GM21423 (cell line): ENCODE results near the gene MDH1.
A peak's percentile ranks its signal among the peaks of the same experiment; 100 is the strongest.
"Not testable (repeated sequence)": the region's sequence is repeated elsewhere in the genome, so short reads cannot be mapped to it uniquely, and the experiment has no call there.

Experiments used
- ATAC-seq: cut with Tn5 transposase; IDR thresholded peaks from one replicate; pipeline ENCODE4 v1.9.1; 2021; ENCODE audit warnings: mild to moderate bottlenecking, moderate library complexity; ENCODE audit not compliant: unreplicated experiment

The MDH1 gene

DNA sequence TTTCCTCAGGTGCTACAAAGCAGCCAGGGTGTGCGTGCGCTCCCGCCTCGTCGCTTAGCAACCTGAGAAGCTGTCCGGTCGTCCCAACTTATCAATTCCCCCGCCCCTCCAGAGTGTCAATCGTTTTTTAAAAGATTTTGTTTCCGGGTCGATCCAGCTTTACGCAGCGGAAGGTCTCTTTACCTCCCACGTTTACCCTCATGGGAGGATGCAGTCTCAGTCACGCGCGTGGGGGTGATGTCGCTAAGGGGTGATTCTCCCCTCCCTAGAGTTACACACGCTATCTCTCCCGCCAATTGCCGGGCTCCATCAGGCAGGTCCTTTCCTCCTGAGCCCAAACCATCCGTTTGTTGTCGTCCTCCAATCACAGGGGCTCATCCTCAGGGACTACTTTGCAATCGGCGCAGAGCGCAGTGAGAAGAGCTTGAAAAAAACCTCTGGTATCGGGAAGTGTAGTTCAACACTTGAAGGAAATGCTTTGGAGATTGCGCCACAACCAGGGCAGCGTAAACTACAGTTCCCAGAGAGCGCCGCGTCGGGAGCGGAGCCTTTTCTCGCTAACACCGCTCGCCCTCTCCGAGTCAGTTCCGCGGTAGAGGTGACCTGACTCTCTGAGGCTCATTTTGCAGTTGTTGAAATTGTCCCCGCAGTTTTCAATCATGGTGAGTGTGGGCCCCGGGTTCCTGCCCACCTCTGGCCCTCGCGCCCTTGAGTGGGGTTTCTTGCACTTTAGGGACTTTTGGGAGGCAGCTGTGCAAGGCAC, at the start of gene MDH1, which contains the start of gene WDPCP:
MDH1 (plus strand) TSS at position 579 of the 763 bp plus-strand sequence; CDS start at position 660, 81 bp downstream.
WDPCP (minus strand) TSS at position 93 of the 763 bp plus-strand sequence. CDS start 206 bp downstream, outside the sequence.
- peak; percentile 83 for ATAC-seq

DNA sequence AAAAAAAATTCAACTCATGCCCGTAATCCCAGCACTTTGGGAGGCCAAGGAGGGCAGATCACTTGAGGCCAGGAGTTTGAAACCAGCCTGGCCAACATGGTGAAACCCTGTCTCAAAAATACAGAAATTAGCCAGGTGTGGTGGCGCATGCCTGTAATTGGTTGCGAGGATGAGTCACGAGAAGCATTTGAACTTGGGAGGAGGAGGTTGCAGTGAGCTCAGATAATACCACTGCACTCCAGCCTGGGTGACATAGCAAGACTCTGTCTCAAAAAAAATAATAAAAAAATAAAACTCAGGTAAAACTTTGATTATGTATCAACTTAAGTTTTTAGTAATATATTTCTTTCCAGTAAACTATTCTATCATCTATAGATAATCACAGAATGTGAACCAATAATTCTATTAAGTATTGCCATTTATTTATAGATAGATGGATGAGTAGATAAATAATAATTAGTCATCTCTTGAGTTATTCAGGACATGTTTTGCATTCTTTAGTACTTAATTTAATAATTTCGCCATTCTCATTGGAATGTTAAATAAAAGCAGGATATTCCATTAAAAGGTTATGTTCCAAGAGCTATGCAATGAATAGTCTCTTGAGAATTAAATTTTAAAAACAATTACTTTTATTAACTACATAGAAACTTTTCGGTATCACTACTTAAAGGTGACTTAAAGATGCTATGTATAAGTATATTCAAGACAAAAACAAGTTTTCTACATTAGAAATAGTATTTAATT, 49.2 kb upstream of the MDH1 start:
- ATAC-seq, result no peak

DNA sequence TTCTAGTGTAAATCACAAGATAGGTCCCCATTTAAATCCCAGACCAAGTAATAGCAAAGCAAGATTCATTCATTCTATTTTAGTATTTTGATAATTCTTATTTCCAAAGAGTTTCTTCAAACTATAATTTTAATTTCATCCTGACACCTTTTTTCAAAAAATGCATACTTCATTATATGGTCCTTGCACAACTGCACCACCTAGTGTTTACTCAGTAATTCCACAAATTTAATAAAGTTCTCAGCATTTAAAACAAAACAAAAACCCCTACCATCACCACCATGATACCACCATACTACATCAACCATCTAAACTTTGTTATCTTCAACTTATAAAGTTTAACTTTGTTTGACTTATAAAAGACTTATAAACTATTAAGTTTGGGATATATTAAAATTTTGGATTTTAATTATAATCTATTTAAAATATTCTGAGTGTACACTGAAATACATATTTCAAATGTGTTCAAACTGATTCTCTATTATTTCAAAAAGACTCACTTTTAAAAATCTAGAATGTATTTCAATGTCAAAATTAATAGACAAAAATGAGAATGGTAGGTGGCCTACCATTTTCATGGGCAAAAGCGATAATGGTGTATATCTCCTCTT, 44.6 kb upstream of the MDH1 start:
- no peak for ATAC-seq

DNA sequence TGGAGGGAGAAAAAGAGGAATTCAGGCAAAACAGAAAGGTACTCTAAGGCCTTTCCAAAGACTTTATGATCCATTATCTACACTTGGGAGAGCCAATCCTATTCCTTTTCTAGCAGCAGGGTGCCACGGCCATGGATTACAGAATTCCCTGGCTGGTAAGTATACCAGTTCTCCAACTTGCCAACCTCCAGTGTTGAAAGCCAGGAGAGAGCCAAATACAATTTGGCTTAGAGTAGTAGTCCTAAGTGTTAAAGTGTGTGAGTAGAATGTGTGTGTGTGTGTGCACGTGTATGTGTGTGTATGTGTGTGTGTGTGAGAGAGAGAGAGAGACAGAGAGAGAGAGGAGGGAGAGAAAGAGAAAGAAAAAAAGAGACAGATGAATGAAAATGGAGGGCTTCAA, 43.7 kb upstream of the MDH1 start:
- no peak for ATAC-seq

DNA sequence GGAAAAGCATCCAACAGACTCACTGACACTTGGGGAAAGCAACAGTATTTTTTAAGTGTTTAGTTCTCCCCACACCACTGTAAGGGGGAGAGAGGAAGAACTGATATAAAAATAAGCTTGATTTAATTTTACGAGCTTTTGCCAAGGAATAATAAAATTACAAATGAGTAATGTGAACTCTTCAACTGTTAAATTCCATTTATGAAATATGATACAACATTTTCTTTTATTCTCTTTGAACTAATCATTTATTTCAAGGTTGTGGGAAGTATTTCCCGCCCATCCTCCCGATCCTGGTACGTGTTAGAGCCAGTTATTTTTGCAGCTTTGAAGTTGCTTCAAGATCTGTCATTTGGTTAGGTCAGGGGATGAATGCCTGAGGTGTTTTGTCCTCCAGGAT, 35.7 kb upstream of the MDH1 start:
- no peak for ATAC-seq

DNA sequence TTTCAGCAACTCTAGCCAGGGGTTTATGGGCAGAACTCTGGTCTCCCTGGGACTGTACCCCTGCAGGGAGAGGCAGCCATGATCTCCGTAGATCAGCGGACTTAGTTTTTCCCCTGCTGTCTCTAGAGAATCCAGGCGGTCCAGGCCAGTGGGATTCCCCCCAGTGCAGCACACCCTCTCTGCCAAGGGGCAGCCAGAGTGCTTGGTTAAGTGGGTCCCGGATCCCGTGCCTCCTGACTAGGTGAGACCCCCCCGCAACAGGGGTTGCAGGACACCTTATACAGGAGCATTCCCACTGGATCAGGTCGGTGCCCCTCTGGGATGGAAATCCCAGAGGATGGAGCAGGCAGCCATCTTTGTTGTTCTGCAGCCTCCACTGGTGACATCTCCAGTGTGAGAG, 33.5 kb upstream of the MDH1 start:
- ATAC-seq, result no peak

DNA sequence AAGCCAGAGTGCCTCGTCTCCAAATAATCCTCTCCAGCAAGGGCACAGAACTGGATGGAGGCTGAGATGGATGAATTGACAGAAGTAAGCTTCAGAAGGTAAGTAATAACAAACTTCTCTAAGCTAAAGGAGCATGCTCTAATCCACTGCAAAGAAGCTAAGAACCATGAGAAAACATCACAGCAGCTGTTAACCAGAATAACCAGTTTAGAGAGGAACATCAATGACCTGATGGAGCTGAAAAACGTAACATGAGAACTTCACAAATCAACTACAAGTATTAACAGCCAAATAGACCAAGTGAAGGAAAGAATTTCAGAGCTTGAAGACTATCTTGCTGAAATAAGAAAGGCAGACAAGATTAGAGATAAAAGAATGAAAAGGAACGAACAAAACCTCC, 32.8 kb upstream of the MDH1 start:
- no peak for ATAC-seq

DNA sequence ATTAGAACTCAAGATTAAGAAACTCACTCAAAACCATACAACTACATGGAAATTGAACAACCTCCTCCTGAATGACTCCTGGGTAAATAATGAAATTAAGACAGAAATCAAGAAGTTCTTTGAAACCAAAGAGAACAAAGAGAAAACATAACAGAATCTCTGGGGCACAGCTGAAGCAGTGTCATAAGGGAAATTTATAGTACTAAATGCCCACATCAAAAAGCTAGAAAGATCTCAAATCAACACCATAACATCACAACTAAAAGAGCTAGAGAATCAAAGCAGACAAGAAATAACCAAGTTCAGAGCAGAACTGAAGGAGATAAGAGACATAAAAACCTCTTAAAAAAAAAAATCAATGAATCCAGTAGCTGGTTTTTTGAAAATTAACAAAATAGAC, 30.9 kb upstream of the MDH1 start:
- ATAC-seq, result not testable (repeated sequence)

DNA sequence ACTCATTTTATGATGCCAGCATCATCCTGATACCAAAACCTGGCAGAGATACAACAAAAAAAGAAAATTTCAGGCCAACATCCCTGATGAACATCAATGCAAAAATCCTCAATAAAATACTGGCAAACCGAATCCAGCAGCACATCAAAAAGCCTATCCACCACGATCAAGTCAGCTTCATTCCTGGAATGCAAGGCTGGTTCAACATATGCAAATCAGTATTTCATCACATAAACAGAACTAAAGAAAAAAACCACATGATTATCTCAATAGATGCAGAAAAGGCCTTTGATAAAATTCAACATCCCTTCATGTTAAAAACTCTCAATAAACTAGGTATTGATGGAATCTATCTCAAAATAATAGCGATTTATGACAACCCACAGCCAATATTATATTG, 29.8 kb upstream of the MDH1 start:
- not testable (repeated sequence) for ATAC-seq

DNA sequence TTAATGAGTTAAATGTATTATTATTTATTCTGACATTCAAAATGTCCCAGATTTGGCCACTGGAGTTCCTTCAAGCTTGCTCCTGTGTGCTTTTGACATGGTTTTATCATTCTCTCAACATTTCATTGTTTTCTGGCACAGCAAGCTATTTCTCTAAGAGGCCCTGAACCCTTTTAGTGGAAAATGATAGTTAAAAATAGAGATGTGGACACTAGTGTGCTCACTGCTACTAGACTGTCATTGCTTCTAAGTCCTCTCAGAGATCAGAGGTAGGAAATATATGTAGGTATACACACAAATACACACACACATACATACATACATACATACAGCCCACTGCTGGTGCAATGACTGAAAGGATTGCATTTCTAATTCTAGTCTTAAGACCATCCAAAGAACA, 26.0 kb upstream of the MDH1 start:
- no peak for ATAC-seq

DNA sequence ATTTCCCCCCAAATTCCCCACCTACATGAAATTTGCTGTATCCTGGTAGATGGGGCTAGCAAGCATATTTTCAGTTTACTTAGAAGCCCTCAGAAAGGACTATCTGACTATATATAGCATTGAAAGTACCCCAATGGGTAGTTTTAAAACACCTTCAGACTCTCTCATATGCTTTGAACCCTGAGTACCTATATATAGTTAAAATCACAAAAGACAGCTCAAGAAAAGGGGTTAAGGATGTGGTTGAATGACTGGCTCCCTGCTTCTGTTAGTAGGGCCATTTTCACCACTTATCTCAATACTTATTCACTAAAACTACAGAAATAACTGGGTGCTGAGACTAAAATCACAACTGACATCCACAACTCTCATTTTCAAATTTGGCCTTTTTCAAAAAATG, 19.0 kb upstream of the MDH1 start:
- peak; percentile 63 for ATAC-seq

DNA sequence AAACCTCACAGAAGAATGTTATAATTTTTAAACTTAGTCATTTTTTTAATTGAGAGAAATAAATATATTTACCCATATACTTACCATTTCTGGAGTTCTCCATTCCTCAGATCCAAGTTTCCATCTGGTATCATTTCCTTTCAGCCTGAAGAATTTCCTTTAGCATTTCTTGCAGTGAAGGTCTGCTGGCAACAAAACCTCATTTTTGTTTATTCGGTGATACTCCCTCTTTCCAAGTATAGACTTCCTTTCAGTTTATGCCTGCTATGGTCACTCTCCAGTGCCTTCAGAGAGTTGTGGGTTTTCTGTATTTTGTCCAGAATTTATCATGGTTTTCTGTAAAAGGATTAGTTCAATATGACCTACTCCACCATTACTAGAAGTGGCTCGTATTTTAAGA, 17.5 kb upstream of the MDH1 start:
- no peak for ATAC-seq

DNA sequence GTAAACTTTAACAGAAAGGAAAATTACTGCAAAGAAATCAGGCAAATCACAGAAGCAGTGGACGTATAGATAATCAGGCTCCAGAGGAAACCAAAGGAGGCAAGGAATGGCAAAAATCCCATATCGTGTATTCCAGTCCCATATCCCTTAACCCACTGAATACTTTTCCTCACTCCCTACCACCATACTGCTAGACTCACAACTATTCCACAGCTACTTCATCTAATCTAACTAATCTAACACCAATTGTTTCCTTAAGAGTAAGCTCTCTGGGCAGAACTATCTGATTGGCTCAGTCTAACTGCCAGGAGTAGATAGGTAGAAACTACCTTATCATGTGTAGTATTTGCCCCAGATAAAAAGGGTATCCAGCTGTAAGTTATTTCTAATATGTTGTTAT, 16.8 kb upstream of the MDH1 start:
- no peak for ATAC-seq

DNA sequence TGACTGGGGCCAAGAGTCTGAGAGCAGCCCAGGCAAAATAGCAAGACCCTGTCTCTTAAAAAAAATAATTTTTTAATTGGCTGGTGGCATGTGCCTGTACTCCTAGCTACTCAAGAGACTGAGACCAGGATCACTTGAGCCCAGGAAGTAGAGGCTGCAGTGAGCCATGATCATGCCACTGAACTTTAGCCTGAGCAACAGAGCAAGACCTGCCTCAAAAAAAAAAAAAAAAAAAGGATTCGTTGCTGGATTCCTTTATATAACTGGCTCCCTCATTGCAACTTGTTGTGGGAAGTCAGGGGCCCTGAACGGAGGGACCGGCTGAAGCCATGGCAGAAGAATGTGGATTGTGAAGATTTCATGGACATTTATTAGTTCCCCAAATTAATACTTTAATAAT, 15.7 kb upstream of the MDH1 start:
- ATAC-seq, result not testable (repeated sequence)

DNA sequence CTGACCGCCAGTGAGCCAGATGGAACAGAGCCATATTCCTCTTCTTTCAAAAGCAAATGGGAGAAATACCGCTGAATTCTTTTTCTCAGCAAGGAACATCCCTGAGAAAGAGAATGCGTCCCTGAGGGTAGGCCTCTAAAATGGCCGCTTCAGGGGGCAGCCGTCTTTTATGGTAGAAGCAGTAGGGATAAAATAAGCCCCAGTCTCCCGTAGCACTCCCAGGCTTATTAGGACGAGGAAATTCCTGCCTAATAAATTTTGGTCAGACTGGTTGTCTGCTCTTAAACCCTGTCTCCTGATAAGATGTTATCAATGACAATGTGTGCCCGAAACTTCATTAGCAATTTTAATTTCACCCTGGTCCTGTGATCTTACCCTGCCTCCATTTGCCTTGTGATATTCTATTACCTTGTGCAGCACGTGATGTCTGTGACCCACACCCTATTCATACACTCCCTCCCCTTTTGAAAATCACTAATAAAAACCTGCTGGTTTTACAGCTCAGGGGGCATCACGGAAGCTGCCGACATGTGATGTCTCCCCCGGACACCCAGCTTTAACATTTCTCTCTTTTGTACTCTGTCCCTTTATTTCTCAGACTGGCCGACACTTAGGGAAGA, 14.9 kb upstream of the MDH1 start:
- ATAC-seq, result not testable (repeated sequence)

DNA sequence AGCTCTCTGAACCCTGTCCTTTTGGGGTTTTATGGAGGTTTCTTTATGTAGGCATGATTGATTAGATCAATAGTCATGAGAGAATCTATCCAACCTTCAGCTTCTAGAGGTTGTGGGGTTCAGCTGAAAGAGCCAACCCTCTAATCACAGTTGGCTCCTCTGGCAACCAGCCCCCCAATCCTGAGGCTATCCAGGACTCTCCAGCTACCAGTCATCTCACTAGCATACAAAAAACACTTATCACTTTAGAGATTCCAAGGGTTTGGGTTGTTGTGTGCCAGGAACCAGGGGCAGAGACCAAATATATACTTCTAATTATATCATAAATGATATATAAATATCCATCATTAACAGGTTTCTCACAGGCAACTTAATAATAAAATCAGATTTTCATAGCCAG, 12.2 kb upstream of the MDH1 start:
- no peak for ATAC-seq

DNA sequence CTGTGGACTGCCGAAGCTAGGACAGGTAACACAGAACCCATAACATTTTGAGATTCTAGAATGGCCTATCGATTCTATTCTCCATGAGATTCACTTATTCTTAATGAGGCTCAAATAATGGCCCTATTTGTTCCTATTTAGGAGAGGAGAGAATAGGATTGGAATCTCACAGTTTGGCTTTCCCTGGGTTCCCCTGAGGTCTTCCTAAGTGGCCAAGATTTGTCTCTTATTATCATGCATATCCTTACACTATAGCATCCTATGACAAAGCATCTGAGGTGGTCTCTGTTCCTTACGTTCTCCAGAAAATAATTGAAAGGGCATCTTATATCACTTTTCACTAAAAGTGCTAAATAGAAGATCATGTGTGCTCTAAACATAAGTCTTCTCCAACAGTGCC, 10.0 kb upstream of the MDH1 start:
- ATAC-seq, result no peak

DNA sequence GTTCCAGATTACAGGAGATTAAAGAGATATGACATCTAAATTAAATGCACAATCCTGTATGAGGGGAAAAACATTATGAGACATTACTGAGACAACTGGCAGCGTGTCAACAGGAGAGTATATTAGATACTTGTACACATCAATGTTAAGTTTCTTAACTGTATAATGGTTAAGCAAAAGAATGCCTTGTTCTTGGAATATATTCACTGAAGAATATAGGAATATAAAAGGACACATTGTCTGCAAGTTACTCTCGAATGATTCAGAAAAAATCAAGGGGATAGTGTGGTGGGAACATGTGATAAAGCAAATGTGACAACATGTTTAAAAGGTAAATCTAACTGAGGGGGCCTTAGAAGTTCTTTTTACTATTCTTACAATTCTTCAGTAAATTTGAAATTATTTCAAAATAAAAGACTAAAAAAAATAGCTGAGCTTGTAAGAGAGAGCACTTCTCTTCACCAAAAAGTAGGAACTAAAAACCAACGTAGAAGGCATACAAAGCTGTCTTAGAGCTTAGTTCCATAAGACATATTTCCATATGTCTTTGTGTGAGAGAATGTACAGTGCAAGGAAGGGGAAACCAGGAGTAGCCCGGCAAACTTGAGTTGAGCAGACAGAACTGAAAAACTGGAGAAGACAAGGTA, 8.0 kb upstream of the MDH1 start:
- ATAC-seq, result no peak

DNA sequence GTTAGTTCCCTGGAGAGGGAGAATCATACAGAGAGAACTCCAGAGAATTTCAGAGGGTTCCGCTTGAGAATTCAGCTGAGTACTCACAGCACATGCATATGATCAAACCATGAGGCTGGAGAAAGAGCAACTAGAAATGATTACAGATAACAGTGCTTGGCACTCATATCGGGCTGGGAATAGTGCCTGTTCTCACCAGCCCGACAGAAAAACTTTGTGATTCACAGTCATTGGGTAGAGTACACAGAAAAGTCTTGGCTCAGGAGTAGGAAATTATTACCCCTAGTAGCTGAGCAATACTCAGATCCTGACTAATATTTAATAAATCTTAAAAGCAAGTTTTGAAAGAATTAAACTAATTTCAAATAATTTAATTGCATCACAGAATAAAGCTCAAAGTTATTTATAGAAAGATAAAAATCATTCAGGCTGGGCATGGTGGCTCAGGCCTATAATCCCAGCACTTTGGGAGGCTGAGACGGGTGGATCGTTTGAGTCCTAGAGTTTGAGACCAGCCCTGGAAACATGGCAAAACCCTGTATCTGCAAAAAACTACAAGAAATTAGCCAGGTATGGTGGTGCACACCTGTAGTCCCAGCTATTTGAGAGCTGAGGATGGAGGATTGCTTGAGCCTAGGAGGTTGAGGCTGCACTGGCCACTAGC, 7.3 kb upstream of the MDH1 start:
- no peak for ATAC-seq

DNA sequence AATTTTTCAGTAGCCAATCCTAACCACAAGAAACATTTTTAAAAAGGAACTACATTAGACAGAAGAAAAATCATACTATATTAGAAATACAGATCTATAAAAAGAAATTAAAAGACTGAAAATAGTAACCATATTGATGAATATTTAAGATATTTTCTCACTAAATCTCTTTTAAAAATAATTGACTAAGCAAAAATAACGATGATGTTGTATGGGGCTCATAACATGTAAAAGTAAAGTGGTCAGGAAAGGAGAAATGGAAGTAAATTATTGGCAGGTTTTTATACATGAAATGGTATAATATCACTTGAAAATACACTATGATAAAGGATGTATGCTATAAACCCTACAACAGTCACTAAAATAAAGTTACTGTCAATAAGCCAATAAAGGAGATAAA, 5.9 kb upstream of the MDH1 start:
- no peak for ATAC-seq
